Right forelimb (tissue), 1 donor: ENCODE results near the gene UPF3A.
"Not testable (repeated sequence)": the region's sequence is repeated elsewhere in the genome, so short reads cannot be mapped to it uniquely, and the experiment has no call there.

Experiments
- DNase-seq: peaks from one replicate; pipeline ENCODE4 v3.0.0-alpha.2; 2018

Gene UPF3A

DNA sequence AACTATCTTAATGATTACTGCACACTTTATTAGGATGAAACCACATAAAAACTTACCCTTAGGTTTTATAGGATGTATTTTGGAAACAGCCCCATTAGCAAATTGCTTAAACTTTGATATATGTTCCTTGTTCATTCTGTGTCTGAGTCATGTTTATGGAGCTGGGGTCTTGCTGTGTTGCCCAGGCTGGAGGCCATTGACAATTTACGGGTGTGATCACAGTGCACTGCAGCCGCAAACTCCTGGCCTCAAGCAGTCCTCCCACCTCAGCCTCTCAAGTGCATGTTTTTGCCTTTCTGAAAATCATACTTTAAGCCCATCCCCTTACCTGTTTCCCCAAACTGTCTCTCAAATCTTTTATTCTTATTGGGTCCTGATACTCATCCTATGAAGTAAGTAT, 27.7 kb downstream of the UPF3A start:
- no peak for DNase-seq

- DNase-seq = no peak
These were observed 28.5 kb downstream of the UPF3A start for GRCh38 chr13:114309806-114310410.

- no peak for DNase-seq
These were observed 29.6 kb downstream of the UPF3A start for GRCh38 chr13:114310956-114311355.

DNA sequence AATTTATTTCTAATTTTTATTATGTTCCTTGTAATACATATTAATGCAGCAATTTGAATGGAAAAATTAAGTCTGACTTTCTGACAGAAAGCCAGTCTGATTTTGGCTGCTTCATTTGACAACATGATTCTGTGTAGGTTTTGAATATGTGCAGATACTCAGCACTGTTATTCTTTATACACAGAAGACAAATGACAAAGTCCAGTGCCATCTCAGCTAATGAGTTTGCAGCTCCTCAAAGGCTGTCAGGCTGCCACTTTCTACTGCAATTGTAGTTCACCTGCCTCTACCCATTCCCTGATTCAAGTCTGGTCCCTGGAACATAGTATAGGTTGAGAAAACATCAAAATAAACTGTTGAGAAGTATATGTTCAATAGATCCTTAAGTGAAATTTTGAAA, 30.0 kb downstream of the UPF3A start:
- DNase-seq = no peak

GRCh38 chr13:114311908-114312307, 30.5 kb downstream of the UPF3A start:
- no peak for DNase-seq

DNA sequence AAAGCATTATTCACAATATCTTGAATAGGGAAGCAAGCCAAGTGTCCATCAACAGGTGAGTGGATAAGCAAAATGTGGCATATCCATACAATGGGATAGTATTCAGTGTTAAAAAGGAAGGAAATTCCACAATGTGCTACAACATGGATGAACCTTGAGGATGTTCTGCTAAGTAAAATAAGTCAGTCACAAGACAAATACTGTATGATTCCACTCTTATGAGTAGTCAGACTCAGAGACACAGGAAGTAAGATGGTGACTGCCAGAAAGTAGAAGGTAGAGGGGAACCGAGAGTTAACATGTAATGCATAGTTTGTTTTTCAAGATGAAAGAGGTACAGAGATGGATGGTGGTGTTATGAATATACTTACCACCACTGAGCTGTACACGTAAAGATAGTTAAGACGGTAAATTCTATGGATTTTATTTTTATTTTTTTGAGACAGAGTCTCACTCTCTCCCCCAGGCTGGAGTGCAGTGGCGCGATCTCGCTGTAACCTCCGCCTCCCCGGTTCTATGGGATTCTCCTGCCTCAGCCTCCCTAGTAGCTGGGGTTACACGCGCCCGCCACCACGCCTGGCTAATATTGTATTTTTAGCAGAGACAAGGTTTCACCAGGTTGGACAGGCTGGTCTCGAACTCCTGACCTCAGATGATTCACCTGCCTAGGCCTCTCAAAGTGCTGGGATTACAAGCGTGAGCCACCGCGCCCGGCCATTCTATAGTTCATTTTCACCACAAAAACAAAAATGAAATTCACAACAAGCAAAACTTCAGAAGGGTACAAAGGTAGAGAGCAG, 31.9 kb downstream of the UPF3A start:
- no peak for DNase-seq

DNA sequence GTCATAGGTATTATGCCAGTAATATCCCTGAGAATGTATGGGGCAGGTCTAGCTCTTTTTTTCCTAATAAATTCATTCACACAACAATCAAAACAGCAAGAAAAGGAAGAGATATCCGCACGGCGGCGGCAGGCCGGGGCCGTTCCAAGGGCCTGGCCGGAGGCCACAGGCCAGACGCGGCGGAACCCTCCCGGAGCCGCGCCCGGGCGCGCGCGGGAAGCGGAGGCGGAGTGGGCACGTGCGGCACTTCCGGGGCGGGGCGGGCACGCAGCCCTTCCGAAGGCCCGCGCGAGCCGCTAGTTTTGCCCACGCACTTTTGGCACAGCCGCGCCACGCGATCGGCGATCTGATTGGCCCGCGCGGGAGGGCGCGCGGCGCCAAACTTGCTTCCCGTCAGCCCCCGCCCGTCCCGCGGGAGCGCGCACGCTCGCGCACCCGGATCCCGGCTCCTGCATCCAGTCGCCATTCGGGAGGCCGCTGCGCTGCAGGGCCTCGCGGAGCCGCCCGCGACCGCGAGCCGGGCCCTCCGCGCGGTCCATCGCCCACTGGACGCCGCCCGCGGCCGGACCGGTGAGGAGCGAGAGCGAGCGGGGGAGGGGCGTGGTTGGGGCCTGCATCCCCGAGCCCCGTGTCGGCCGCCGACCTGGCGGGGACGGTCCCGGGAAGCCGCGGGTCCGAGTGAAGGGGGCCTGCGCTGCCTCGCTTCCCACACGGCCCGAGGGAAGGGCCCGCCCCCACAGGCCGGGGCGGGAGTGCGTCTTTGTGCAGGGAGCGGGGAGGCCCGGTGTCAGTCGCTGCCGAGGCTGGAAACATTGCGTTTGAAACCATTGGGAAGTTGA, 32.9 kb downstream of the UPF3A start, which contains the start of gene CHAMP1:
TSS of gene CHAMP1 (plus strand) at position 430 of the 839 bp plus-strand sequence. CDS start 9,340 bp downstream, outside the sequence.
- DNase-seq = peak; percentile 98

DNA sequence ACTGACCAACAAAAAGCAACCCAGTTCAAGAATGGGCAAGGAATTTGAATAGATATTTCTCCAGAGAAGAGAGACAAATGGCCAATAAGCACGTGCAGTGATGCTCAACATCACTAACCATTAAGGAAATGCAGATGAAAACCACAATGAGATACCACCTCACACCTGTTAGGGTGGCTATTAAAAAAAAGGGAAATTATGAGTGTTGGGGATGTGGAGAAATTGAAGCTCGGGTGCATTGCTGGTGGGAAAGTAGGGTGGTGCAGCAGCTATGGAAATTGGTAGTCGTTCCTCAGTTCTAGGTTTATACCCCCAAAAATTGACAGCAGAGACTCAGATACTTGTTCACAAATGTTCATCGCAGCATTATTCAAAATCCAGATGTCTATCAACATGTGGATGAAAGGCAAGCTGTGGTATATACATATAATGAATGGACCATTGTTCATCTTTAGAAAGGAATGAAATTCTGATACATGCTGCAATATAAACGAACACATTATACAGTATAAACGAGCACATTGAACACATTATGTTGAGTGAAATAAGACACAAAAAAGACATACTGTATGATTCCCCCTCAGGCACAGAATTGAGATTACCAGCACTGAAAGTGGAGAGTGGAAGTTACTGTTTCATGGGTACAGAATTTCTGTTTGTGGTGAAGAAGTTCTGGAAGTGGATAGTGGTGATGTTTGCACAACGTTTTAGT, 33.8 kb downstream of the UPF3A start:
- no peak for DNase-seq

DNA sequence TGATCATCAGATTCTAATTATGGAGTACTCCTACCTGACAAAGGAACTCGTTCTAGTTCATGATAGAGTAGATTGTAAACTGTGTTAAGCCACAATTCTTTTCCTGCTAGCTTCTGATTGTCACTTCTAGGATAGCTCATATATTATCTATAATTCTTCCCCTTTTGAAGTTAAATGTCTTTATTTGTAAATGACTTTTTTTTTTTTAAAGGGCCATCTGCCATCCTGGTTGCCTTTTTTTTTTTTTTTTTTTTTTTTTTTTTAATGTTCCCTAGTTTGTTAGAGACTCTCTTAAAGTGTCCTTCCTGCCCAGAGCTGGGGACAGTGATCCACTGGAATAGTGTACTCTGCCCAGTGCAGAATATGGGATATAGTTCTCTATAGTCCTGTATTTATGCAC, 37.2 kb downstream of the UPF3A start:
- DNase-seq = no peak

DNA sequence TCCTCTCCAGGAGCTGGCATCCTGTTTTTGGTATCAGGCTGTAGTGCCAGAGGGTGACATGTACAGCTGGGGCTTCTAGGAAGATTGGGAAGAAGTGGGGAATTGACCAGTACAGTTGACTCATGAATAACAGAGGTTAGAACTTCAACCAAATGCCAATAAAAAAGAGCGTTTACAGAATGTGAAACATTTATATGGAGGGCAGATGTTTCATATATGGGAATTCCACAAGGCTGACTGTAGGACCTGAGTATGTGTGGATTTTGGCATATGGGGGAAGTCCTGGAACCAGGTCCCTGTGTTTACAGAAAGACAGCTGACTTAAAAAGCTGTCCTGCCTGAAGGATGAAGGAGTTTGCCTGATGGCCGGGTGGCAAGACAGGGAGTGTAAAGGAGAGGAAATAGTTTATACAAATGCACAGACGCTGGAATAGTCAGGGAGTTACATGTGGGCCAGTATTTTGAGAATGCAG, 38.1 kb downstream of the UPF3A start:
- no peak for DNase-seq

DNA sequence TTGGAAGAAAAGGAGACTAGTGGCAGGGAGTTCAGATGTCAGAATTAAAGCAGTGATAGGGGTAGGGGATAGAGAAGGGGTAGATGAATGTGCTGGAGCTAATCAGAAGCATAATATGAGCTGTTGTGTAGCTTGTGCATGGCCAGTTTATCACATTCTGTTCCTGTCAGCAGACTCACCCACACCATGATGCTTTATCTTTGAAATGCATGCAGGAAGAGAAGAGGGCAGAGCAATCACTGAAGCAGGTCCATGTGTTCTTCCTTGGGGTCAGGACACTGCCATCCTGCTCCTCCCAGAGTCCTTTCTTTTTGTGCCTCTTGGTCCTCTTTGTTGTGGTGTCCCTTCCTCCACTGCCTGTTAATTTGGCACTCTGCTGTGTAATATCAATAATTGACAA, 38.7 kb downstream of the UPF3A start:
- DNase-seq = no peak

GRCh38 chr13:114321256-114321655, 39.9 kb downstream of the UPF3A start:
- no peak for DNase-seq

- DNase-seq = no peak
These were observed 41.9 kb downstream of the UPF3A start for GRCh38 chr13:114323349-114323748.

GRCh38 chr13:114324334-114324733, 42.9 kb downstream of the UPF3A start:
- DNase-seq = no peak

DNA sequence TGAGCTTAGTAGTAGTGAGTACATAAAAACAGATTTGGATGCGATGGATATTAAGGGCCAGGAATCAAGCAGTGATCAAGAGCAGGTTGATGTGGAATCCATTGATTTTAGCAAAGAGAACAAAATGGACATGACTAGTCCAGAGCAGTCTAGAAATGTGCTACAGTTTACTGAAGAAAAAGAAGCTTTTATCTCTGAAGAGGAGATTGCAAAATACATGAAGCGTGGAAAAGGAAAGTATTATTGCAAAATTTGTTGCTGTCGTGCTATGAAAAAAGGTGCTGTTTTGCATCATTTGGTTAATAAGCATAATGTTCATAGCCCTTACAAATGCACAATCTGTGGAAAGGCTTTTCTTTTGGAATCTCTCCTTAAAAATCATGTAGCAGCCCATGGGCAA, 44.3 kb downstream of the UPF3A start:
- DNase-seq = no peak

DNA sequence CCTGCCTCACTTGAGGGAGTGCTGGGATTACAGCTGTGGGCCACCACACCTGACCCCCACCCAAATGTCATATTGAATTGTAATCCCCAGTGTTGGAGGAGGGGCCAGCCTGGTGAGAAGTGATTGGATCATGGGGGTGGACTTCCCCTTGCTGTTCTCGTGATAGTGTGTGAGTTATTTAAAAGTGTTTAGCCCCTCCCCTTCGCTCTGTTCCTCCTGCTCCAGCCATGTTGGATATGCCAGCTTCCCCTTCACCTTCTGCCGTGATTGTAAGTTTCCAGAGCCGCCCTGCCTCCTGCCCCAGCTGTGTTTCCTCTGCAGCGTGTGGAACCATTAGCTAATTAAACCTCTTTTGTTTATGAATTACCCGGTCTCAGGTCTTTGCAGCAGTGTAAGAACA, 46.6 kb downstream of the UPF3A start:
- DNase-seq = no peak

GRCh38 chr13:114328595-114328994, 47.2 kb downstream of the UPF3A start:
- DNase-seq = no peak

DNA sequence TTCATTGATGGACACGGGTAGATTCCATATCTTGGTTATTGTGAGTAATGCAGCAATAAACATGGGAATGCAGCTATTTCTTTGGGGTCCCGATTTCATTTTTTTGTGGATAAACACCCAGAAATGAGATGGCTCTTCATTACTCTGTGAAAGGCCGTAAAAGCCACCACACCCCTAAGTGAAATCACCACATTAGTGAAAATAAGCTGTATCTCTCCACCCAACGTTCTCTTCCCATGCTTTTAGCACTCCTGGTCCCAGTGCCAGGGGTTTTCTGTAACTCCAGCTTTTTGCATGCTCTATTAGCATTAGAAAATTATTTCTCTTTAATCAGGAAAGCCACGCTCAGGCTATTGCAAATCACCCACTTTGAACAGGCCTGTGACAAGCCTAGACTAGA, 48.7 kb downstream of the UPF3A start:
- no peak for DNase-seq

DNA sequence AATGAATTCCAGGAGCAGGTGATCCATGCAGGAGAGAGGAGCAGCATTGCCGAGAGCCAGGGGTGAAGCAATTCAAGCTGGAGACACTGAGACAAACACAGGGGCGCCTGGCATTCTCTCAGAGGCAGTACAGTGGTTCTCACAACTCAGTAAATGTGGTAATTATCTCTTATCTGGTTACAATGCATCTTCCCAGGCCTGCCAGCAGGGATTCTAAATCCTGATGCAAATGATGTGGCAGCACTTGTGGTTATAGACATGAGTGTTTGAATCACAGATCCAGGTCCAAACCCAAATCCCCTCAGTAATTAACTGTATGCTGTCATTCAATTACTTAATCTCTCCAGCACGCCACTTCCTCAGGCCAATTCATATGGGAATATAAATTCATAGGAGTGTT, 52.5 kb downstream of the UPF3A start:
- not testable (repeated sequence) for DNase-seq

GRCh38 chr13:114334305-114335053, 53.1 kb downstream of the UPF3A start:
- no peak for DNase-seq

DNA sequence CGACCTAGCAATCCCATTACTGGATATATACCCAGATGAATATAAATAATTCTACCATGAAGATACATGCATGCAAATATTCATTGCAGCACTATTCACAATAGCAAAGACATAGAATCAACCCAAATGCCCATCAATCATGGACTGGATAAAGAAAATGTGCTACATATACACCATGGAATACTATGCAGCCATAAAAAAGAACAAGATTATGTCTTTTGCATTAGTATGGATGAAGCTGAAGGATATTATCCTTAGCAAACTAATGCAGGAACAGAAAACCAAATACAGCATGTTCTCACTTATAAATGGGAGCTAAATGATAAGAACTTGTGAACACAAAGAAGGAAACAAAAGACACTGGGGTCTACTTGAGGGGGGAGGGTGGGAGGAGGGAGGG, 55.1 kb downstream of the UPF3A start:
- not testable (repeated sequence) for DNase-seq

GRCh38 chr13:114338959-114339358, 57.6 kb downstream of the UPF3A start:
- DNase-seq = no peak
